NCI-H146 treated with DMSO at 0.1 percent for 48 hours (cell line): ENCODE measurements around the gene LDLRAD3.

Source experiments
- DNase-seq: peaks from one replicate; lab custom pipeline; 2025; ENCODE audit not compliant: unreplicated experiment; lab: John Stamatoyannopoulos, UW

The LDLRAD3 gene

DNA sequence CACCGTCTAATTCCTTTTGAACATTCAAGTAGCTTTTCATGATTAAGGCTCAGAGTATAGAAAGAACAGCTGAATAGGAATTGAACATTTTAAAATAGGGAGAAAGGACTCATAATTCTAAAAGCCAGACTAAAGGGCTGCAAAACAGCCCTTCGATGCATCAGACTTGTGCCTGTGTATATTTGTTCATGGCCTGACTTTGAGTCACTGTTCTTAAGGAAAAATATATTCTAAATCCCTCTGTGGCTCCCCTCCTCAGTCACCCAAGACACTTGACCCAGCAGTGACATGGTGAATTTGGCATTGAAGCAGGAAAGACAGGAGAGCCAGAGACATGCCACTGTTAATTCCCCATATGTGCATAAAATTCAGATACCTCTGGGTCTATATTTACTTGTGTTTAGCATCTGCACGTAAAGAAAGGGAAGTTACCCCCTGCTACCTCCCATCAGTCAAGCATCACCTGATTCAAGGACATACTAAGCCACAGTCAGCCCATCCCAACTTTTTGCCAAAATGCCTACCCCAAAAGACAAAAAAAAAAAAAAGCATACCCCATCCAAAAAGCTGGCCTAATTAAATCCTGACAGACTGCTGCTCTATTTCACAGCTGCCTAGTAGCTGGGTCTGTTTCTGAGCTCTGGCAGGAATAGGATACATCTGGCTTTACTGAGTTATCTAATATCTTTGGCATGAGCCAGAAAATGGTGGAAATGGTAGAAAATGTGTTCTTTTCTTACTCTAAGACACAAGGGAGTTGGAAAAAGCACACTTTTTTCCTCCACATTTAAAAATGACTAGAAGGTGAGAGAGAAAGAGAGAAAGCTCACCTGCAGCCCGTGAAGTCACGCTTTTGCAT is 251.9 kb downstream of the LDLRAD3 start:
- no peak for DNase-seq

GRCh38 chr11:36196411-36196998 is 252.6 kb downstream of the LDLRAD3 start:
- DNase-seq = no peak

- no peak for DNase-seq
Measured at GRCh38 chr11:36201411-36201810, 257.5 kb downstream of the LDLRAD3 start.

DNA sequence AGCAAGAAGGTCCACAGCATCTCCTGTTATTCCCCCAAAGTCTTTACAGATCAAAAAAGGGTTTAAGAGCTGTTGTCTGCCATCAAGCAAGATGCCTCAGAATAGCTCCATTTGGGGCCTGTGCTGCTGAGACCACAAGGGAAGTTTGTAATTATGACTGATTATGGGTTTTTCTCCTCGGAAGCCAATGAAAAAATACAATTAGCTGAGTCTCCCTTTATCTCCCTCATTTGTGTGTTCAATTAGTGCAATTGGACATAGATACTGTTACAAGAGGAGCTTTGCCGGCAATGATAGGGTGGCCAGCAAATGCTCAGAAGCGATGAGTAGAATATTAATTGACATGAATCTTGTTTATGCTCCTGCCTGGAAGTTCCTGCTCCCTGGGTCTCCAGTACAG is 261.7 kb downstream of the LDLRAD3 start:
- DNase-seq = peak; percentile 53

GRCh38 chr11:36210529-36210928 is 266.7 kb downstream of the LDLRAD3 start:
- no peak for DNase-seq

DNA sequence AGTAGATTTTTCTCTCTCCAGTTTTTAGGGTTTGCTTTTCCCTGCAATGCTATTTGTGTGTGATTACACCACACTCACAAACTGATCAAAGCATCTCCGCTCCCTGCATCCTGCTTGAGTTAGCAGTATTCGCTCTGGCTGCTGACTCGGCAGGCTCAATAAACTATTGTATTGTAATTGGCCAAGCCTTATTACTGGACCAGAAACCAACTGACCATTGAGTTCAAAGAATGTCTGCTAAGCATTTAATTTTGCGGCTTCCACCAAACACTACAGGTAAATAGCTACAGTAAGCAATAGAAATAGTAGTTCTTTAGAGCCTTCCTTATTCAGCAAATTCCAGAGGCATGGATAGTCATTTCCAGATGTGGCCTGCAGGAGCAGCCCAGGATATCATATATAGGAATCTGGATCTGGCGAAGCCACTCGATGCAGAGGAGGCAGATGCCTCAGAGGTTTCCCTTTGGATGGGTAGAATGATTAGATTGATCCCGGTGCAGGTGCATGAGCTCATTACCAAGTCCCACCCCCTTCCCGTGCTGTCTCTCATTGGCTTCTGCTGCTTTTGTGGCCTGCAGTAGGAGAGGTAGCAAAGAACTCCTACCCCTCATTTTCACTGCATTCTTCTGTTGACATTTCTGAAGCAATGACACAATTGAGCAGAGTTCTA is 268.0 kb downstream of the LDLRAD3 start:
- peak; percentile 37 for DNase-seq

DNA sequence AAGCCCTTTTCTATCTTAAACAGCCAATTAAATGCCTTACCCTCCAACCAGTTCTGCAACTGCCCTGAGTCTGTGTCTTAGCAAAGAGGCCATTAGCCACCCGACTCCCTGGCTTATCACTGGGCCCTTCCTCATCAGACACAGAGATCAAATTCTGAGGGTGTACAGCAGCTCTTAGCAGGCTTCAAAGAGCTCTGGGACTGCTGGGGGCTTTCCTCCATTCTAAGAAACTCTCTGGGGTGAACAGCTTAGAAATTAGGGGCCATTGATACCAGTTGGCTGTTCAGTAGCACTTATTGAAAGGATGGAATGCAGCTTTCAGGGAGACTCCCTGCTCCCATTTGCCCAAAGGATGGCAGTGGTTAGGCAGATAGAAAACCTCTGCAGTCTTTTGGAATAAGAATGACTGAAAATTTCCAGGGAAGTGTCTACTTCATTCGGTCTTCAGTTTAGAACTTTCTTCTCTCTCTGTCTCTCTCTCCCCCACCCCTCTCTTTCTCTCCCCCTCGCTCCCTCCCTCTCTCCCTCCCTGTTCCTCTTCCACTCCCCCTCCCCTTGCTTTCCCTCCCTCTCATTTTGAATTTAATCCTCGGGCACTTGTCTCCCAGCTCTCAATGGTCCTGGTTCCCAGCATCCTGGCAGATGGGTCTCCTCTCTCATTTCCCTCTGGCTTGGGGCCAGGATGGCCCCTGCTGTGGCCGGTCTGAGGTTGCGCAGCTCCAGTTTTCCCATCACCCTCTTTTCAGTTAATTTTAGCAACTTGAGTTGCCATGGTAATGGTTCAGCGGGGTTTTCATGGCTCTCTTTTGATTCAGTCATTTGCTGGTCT is 268.9 kb downstream of the LDLRAD3 start:
- peak; percentile 47 for DNase-seq

DNA sequence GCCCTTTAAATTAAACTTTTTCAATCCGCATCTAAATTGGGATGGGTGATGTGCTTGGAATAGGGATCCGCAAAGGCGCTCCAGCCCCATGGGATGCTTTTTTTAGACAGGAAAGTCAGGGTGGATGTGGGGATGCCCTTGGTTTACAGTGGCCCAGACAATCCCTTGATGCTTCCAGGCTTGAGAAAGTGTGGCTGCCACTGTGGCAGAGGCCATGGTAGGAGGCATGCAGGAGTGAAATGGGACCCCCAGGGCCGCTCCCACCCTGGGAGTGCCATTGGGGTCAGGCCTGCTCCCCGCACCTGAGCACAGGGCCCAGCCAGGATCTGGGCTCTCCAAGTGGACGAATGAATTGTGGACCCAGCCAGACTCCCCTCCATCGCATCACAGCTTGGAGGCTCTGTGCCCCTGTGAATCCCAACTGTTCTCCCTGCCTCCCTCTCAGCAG is 269.6 kb downstream of the LDLRAD3 start:
- no peak for DNase-seq

DNA sequence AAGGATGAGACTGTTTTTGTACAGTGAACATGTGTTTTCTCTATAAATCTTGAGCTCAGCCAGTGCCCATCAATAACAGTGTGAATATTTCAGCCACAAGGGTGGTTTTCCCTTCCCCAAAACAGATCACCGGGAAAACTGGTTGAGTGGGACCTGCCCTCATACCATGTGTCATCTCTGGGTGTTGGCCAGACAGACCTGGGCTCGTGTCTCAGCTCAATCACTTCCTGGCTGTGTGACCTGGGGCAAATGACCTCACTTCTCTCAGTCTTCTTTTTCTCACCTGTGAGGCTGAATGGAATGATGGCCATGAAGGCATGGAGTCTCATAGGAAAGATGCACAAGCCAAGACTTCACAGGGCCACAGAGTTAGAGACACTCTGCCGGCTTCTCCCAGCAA is 270.6 kb downstream of the LDLRAD3 start:
- DNase-seq = no peak

DNA sequence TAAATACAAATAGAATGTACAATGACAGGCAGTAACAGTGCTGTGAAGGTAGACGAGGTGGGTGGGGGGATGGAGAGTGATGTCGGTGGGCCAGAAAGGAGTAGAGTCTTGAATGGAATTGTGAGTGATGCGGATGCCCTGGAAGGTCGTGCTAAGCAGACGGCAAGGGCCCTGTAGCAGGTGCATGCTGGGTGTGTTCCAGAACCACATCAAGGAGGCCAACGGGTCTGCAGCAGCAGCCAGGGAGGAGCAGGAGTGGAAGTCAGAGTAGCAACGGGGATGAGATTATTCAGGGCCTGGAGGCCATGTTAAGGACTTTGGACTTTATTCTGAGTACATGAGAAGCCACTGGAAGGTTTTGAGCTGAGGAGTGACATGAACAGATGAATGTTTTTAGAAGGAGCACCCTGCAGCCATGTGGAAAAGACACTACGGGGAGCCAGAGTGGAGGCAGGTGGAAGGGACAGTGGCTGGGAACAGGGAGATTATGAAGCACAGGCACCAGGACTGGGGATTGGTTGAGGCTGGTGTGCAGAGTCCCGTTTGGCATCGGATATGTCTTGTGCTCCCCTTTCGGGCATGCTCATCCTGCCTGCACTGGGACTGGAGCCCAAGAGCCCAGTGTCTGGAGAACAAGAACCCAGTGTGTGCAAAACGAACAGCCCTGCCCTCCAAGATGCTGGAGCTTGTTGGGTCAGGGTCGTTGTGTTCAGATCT is 271.3 kb downstream of the LDLRAD3 start:
- no peak for DNase-seq

- no peak for DNase-seq
Measured at GRCh38 chr11:36215693-36216060, 271.8 kb downstream of the LDLRAD3 start.

GRCh38 chr11:36216061-36216615 is 272.3 kb downstream of the LDLRAD3 start:
- no peak for DNase-seq

GRCh38 chr11:36218283-36218921 is 274.5 kb downstream of the LDLRAD3 start:
- DNase-seq = no peak

GRCh38 chr11:36219996-36220395 is 276.1 kb downstream of the LDLRAD3 start:
- DNase-seq = no peak

- no peak for DNase-seq
Measured at GRCh38 chr11:36222831-36223635, 279.2 kb downstream of the LDLRAD3 start.

GRCh38 chr11:36224209-36224882 is 280.5 kb downstream of the LDLRAD3 start:
- no peak for DNase-seq

GRCh38 chr11:36227044-36227443 is 283.2 kb downstream of the LDLRAD3 start:
- DNase-seq = no peak

DNA sequence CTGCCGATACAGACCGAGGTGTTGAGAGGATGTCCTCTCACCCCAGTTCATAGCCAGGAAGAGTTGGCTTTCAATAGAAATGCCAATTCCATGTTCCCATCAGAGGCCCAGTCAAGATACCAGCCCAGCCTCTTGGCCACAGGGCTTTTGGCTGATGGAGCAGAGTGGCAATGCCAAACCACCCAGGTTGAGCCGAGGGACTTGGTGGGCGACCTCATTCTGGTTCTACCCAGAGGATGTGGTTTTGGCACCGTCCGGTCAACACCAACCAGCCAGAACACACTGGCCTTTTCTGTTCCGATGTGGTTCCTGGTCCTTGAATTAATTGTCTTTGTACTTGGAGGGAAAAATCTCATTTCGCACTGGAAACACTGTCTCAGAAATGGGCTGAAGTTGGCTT is 284.8 kb downstream of the LDLRAD3 start:
- DNase-seq = no peak
